ENCODE results near the gene ZSCAN1. TPM values are rescaled to one million over a fixed set of nuclear protein-coding genes. Genes with fewer than 3 reads are reported as not detected.

Gene ZSCAN1
- total and polyA plus RNA-seq, 2 of the 4 experiments (the other 2 are of a cell fraction), result not detected

GRCh38 chr19:58084596-58085347, 50.9 kb downstream of the ZSCAN1 start:
- POLR2A ChIA-PET (ENCODE audit: unreplicated experiment), result no interaction called here
- Histone ChIP-seq H3K9me1 (ENCODE audit: insufficient read depth, low read length) (no peaks in the 10 kb centered on the region), H3K4me2 (ENCODE audit: low read depth, low read length) (no peak overlapping the region), H3K9ac (ENCODE audit: low read depth, low read length) (no peak overlapping the region), H2BK120ac (ENCODE audit: low read depth, low read length) (no peak overlapping the region), H3K4me1 (ENCODE audit: control insufficient read depth, insufficient read depth, low read length) (no peaks in the 10 kb centered on the region), H3K56ac (ENCODE audit: extremely low read depth, insufficient read depth, low read length) (no peak overlapping the region), H2BK5ac (ENCODE audit: low read depth, low read length, poor library complexity, severe bottlenecking) (no peak overlapping the region), H2AK5ac (ENCODE audit: low read depth, low read length) (no peak overlapping the region), H4K5ac (ENCODE audit: low read depth, low read length) (no peak overlapping the region), H3K14ac (replicated peaks; ENCODE audit: low read depth, low read length) (no peak overlapping the region), H3K18ac (ENCODE audit: low read depth, low read length) (no peak overlapping the region), H3K79me1 (ENCODE audit: low read depth in 1 of 2, low read length in 2 of 2) (no peaks in the 10 kb centered on the region), H3K4ac (ENCODE audit: low read depth, low read length) (no peak overlapping the region), H4K91ac (ENCODE audit: insufficient read depth, low read depth, low read length) (no peak overlapping the region), H4K8ac (ENCODE audit: low read depth in 2 of 2, low read length in 2 of 2) (no peak overlapping the region), H3K23ac (ENCODE audit: low read depth, low read length) (no peak overlapping the region), H3K27me3 (ENCODE audit: control insufficient read depth, insufficient read depth, low read length) (no peaks in the 10 kb centered on the region), H3K27ac (ENCODE audit: insufficient read depth, low read length) (no peak overlapping the region), H3K36me3 (ENCODE audit: control insufficient read depth, insufficient read depth, low read length) (peaks cover 29% of the 10 kb centered on the region), H2BK15ac (ENCODE audit: low read depth, low read length) (no peak overlapping the region), H3K4me3 (ENCODE audit: insufficient read depth, low read depth, low read length) (no peak overlapping the region), H2AFZ (replicated peaks; ENCODE audit: low read length, poor library complexity) (no peak overlapping the region), H4K20me1 (ENCODE audit: insufficient read depth, low read length) (no peaks in the 10 kb centered on the region), H3K9me3 (ENCODE audit: control insufficient read depth, insufficient read depth, low read length) (peaks cover 81% of the 10 kb centered on the region), H2BK20ac (ENCODE audit: low read depth, low read length) (no peak overlapping the region), H2AK9ac (replicated peaks; ENCODE audit: low read depth, low read length, poor library complexity) (no peak overlapping the region)
- ATAC-seq (ENCODE audit: low read depth), result no peak
- no peak for DNase-seq
- CTCF ChIA-PET, result no interaction called here
- WGBS, 2 experiments (ENCODE audit: extremely low coverage in 2 of 2, insufficient read length in 1 of 2), result 96% methylated on average over 44 of the region's 69 CpGs; no CpG with 5 or more reads in 1 of the 2 experiments
- dilution Hi-C loops (cut with HindIII; ENCODE audit: low sequenced_read_pairs, unreplicated experiment), result no loop called here
- no TSS peak for BruUV-seq (replicated peaks)
- in situ Hi-C loops (cut with MboI; ENCODE audit: low sequenced_read_pairs), result no loop called here
- intact Hi-C loops (cut with micrococcal nuclease), result no loop called here
- TF ChIP-seq NFE2L2 (IDR thresholded peaks at IDR 0.05; ENCODE audit: low read depth, low read length), result no peak
- no peak for TF ChIP-seq USF2 (IDR thresholded peaks at IDR 0.05; ENCODE audit: low read depth, low read length)
- no peak for TF ChIP-seq MAFK (IDR thresholded peaks at IDR 0.05; ENCODE audit: low read depth, low read length)
- TF ChIP-seq MAZ (IDR thresholded peaks at IDR 0.05; ENCODE audit: borderline replicate concordance, low read depth, low read length), result no peak
- TF ChIP-seq BHLHE40 (IDR thresholded peaks at IDR 0.05; ENCODE audit: low read depth, low read length), result no peak
- TF ChIP-seq SMC3 (IDR thresholded peaks at IDR 0.05; ENCODE audit: low read depth, low read length), result no peak
- no peak for TF ChIP-seq RAD21 (IDR thresholded peaks at IDR 0.05; ENCODE audit: low read length)
- TF ChIP-seq CHD1 (IDR thresholded peaks at IDR 0.05; ENCODE audit: low read depth, low read length), result no peak
